Activated CD8-positive, alpha-beta memory T cell treated with anti-CD3 and anti-CD28 coated beads for 24 hours (primary cell): ENCODE data around the gene CAPN8.

Experiments
- DNase-seq: peaks from one replicate; pipeline ENCODE4 v3.0.0-alpha.2; 2020

CAPN8 gene

DNA sequence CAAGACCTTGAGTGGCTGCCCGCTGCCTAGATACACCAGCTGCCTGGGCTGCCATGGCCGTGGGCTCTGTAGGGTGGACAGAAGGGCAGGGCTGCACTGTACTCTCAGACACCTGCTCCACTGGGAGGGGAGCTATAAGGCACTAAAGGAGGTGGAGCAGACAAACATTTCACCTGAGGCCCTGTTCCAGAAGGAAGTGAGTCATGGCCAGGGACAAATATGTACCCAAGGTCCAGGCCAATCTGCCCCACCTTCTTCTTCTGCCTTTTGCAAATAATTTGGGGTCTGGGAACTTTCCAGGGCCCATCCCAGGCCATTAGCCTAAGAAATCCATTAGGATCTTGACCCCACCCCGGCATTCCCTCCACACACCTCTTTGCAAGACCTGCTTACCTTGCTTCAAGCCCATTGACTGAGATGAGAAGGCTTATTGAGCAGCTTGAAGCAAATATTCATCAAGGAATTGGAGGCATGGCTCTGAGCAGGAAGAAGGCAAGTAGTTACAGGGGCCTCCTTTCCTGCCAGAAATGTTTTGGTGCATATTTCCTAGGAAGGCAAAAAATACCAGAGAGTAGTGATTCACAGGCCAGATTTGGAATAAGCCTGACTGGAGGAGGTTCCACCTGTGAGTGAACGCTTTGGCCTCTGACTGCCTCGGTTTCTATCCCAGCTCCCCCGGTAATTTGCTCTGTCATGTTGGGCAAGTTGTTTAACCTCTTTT is at the start of gene CAPN8:
CAPN8 (minus strand) TSS at position 110 of the 721 bp plus-strand sequence; CDS start at position 55, 55 bp downstream.
- DNase-seq, result no peak

DNA sequence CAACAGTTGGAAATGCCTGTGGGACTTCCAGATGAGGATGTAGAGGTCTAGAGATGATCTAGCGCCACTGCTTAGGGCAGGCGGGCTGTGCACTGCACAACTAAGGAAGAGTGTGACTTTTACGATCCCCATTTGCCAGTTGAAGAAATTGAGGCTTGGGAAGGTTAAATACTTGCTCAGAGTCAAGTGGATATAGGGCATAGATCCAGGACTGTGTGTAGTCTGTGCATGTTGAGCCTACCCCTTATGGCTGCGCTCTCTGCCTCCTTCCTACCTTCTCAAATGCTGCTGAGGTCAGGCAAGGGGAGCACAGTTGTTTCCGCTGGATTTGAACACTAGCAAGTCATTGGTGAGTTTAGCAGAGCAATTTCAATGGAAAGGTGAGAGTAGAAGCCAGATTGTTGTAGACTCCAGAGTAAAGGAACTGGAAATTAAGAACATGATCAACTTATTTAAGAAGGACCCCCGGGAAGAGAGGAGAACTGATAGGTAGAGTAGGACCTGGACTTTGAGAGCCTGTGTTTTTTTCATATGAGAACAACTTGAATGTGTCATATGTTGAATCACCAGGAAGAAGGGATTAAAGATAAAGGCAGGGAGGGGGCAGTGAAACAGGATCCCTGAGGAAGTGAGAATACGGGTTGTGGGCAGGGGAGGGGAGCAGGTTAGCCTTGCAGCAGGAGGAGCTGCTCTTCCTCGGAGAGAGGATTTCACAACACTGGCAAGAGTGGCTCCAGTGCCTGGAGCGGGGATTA is 49.5 kb upstream of the CAPN8 start:
- DNase-seq, result no peak

DNA sequence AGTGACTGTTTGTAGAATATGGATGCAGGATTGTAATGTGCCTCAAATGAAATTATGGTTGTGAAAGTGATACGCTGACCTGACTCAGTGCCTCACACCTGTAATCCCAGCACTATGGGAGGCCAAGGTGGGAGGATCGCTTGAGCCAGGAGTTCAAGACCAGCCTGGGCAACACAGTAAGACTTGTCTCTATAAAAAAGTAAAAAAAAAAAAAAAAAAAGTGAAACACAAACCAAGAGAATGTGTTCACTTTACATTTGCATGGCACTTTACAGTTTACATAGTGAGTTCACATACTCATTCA is 48.9 kb upstream of the CAPN8 start:
- DNase-seq, result no peak

DNA sequence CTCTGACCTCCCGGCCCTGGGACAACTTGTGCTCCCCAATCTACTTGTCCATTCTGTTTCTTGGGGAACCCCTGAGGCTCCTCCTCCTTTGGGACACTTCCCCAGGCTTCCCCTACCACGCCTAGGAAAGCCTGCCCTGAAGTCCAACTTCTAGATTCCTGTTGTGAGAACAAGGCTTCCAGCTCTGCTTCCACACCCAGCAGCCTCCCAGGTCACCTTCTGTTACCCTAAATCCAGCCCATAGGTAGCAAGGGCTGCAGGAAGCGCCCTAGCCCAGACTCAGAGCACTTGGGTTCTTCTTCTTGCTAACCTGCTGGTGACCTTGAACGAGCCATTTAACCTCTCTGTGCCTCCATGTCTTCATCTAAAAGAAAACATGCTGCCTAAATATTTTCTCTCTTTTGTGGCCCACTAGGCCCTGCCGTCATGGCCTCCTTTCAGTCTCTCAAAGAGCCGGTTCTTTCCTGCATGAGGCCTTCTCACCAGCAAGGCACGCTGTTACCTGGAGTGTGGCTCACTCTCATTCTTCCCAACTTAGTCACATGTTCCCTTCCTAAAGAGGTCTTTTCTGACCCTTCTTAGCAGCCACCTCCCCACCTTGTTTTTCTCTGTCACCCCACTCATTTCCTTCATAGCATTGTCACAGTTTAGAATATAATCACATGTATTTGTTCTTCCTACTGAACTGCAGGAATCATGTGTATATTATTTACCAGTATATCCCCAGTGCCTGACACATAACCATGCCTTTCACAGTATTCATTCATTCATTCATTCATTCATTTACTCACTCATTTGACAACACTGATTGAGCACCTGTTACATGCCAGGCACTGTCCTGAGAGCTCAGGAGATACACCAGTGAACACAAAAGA is 48.3 kb upstream of the CAPN8 start:
- DNase-seq, result no peak

DNA sequence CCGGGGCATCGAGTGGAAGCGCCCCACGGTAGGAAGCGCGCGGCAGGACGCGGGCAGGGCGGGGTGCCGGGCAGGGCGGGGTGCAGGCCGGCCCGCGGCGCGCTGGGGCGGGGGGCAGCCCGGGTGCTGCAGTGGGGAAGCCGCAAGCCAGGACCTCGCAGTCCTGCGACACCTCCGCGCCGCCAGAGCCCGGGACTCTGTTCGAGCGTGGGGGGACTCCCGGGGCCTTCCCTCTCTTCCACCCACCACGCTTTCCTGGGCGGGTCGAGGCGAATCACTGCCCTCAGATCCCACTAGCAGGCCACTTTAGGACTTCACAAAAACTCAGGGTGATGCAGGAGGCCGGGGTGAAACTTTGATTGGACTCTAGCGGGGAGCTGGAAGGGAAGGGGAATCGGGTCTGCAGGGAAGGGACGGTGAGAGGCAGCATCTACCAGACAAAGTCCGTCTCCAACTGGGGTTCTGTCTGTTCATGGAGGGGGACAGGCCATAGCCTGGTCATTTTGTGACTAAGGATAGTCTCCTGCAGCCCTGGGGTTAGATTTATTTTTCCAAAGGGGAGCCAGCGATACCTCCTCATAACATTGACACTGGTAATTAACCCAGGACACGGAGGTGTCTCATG is 47.5 kb upstream of the CAPN8 start:
- DNase-seq, result peak; percentile 79

DNA sequence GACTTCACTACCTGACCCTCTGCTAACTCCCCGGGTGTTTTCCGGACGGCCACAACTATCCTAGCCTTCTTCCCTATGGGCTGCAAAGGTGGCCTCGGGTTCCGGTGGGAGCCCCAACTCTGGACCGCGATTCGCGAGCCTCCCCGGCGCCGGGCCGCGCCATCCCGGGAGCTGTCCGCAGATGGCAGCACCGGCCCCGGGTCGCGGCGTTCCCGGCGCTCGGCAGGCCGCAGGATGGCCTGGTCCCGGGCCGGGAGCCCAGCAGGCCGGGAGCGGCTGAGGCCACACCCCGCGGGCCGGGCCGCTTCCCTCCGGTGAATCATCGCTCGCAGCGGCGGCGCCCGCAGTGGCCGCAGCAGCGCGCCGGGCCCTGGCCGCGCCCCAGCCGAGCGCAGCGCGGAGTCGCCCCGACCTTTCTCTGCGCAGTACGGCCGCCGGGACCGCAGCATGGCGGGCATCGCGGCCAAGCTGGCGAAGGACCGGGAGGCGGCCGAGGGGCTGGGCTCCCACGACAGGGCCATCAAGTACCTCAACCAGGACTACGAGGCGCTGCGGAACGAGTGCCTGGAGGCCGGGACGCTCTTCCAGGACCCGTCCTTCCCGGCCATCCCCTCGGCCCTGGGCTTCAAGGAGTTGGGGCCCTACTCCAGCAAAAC is 46.8 kb upstream of the CAPN8 start, which contains the start of gene CAPN2:
CAPN2 (plus strand) TSS at position 346 of the 656 bp plus-strand sequence; CDS start at position 448, 102 bp downstream.
- peak; percentile 81 for DNase-seq

DNA sequence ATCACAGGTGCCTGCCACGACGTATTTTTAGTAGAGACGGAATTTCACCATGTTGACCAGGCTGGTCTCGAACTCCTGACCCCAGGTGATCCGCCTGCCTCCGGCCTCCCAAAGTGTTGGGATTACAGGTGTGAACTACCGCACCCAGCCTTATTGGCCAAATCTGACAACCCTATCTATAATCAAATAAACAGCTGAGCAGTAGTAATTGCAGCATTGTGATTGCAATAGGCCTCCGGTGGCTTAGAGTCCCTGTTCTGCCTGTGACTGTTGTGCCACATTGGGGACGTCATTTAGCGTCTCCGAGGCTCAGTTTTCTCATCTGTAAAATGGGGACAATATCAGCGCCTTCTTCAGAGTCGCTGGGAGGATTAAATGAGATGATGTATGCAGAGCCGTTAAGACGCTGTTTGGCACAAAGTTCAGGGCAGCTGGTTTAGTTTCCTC is 46.3 kb upstream of the CAPN8 start:
- no peak for DNase-seq

DNA sequence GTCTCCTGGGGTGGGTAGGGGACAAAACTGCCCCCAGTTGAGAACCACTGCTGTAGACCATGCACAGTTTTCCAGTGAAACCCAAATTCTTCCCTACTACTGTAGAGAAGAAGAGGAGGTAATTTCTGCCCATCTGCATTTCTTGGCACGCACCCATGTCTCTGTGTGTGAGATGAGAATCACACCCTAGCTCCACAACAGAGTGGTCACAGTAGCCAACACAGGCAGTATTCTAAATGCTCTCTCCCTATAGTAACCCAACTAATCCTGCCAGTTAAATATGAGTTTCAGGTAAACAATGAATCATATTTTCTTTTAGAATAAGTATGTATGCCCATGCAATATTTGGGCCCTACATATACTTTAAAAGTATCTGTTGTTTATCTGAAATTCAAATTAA is 45.7 kb upstream of the CAPN8 start:
- no peak for DNase-seq

DNA sequence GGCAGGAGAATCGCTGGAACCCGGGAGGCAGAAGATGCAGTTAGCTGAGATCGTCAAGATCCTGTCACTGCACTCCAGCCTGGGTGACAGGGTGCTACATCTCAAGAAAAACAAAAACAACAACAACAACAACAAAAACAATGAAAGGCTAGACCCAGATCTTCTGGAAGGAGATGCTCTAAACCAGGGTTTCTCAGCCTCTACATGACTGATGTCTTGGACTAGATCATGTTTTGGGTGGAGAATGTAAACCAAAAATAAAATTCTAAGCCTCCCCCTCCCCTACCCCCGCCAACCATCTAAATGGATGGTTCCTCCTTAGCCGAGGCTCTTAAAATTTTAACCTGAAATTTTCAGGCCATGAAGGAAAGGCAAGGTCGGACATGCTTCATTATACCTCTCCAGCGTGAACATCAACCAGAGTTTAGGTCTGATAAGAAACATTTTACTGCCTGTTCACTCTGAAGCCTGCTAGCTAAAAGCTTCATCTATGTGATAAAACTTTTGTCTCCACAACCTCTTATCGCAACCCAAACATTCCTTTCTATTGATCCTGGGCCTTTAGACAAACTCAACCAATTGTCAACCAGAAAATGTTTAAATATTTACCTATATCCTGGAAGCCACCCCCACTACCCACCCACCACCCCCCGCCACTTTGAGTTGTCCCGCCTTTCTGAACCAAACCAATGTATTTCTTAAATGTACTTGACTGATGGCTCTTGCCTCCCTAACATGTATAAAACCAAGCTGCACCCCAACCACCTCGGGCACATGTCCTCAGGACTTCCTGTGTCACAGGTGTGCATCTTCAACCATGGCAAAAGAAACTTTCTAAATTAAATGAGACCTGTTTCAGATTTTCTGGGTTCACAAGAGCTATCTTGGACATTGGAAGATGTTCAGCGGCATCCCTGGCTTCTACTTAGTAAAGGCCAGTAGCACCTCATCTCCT is 45.0 kb upstream of the CAPN8 start:
- no peak for DNase-seq

DNA sequence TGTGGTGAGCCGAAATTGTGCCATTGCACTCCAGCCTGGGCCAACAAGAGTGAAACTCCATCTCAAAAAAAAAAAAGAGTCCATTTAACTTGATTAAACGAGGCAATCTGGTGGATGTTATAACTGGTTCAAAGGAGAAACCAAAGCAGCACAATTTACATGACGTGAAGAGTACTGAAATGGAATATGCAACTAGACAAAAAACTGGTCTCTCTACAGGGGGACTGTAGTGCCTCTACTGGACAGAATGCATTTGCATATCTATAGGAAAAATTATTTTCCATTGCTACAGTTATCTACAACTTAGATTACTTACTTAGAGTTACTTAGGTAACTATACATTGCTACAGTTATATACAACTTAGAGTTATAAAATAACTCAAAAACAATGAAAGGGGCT is 44.1 kb upstream of the CAPN8 start:
- no peak for DNase-seq

DNA sequence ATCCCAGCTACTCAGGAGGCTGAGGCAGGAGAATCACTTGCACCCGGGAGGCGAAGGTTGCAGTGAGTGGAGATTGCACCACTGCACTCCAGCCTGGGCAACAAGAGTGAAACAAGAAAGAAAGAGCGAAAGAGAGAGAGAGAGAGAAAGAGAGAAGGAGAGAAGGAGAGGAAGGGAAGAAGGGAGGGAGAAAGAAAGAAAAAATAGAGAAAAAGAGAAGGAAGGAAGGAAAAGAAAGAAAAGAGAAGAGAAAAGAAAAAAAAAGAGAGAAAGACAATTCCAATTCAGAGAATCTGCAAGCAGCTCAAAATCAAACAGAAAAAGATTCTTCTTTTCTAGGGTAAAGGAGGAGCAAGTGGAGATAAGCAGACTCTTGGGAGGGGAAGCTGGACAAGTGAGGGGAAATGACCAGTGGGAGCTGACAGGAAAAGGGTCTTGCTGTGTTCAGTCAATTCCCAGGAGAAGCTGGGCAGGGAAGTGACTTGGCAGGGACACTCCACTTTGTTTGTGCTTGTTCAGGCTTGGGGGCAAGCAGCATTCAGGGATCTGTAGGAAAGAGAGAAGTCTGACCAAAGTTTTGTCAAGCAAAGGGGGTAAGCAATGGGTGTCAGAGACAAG is 43.3 kb upstream of the CAPN8 start:
- DNase-seq, result peak; percentile 35

DNA sequence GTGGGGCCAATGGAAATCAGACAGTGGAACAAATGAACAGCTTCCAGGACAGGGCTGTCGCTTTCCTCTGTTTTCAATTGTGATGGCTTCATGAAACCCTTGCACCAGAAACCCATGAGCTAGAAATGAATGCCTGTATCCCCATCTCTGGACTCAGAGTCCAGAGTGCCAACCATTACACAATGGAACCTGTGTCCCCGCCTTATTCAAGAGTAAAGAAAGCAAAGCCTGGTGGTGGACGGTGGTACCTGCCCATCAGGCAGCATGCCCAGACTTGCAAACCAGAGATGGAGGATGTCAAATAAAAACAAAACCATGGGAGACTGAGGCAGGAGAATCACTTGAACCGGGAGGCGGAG is 42.5 kb upstream of the CAPN8 start:
- DNase-seq, result no peak

DNA sequence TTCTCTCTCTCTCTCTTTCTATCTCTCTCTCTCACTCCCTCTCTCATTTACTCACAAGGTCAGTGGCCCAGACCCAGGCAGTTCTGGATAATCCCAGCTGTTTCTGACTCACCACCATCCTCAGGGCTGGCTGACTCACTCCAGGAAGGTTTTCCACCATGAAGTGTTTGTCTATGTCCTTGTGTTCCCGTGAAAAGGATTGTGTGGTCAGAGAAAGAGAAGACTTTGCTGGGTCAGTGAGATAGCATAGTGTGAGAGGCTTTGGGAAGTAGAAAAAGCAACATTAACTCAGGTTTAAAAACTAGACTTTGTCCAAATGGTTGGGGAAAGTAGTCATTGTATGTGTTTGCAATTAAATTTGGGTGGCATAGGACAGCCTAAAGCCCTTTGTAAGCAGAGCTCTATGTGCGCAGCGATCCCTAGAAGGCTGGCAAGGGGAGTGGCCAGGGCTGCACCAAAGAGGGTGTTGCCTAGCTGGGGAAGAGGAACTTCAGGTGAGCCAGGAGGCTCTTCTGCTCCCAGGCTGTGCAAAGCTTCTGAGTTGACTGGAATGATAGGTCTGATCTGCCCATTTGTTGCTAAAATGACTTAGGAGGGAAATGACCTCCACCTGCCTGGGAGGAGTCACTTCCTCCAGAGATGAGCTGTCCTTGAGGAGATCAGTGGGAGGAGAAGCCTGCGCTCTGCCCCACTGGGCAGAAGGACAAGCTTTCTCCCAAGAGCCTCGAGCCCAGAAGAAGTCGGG is 41.9 kb upstream of the CAPN8 start:
- DNase-seq, result peak; percentile 53

DNA sequence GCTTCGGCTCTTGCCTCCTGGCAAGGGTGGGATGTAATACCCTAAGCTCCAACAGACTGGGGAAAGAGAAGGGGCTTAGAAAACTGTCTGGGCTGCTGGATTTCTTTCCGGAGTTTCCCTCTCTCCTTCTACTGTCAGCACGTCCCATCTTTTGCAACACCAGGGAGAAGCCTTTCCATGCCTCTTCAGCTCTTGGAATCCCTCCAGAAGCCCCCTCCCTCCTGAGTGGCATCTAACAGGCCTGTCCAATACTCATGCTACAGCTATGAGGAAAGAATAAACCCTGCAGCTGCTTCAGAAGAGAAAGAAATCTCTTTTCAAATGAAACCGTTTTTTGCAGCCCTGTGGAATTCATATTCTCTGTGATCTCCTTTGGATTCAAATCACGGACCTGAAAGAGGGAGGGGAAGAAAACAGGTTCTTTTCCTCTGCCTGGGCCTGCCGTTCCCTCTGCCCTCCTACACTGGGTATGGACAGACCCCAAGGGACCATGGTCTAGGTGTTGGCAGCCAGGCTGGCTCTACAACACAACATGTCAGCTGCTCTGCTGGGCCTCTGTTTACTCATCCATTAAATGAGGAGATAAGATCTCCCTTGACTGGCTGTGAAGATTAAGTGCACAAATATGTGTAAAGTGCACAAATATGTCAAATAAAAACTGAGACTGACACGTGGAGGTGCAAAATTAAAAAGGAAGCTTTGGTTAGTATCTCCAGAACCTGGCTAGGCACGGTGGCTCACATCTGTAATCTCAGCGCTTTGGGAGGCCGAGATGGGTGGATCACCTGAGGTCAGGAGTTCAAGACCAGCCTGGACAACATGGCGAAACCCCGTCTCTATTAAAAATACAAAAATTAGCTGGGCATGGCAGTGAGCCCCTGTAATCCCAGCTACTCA is 40.8 kb upstream of the CAPN8 start:
- DNase-seq, result peak; percentile 45

DNA sequence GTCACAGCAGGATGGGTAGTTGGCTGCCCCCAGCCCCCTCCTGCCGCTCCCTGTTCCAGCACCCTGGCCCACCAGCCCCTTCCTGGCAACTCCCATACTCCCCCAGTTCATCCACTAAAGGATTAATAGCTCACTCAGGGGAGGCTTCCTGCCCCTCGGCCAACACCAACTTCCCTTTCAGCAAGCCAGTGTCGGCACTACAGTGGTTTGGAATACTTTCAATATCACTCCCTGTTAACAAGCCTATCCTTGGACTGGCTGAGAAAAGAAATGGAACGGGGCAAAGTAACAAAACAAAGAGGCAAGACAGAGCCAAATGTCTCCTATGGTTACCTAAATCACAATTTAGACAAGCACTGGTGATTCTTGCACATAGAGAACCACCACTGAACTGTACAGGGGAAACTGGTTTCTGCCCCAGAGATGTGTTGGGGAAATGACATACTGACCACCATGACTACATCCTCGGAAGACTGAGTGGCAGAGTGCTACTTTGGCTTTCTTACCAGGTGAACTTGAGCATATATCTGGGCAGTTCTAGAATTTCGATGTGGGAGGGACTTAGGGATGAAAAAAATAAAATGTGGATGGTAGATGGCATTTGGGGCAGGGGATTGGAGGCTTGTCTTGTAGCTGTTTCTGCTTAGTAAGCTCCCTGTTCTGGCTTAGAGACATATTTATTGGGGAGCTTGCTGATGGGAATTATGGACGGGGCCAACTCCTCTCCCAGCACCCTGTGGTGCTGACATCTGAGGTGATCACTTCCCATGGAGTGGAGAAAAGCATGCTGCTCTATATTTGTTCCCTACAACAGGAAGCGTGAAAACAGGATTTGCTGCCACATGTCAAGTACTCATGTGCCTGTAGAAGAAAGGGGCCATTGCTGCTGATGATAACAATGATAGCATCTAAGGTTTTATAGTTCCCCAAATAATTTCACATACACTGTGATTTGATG is 39.7 kb upstream of the CAPN8 start:
- peak; percentile 50 for DNase-seq

DNA sequence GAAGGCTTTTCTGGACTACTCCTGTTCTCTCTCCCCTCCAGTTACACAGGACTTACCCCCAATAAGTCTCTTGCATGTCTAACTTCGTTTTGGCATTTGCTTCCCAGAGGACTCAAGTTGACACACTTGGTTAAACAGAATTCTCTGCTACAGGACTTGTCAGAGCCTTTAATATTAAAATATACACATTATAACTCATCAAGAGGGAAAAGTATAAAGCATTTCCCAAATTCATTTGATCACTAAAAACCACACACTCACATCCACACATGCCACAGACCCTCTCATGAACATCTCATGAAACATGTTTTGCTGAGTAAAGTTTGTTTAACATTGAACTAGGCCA is 38.1 kb upstream of the CAPN8 start:
- DNase-seq, result no peak

DNA sequence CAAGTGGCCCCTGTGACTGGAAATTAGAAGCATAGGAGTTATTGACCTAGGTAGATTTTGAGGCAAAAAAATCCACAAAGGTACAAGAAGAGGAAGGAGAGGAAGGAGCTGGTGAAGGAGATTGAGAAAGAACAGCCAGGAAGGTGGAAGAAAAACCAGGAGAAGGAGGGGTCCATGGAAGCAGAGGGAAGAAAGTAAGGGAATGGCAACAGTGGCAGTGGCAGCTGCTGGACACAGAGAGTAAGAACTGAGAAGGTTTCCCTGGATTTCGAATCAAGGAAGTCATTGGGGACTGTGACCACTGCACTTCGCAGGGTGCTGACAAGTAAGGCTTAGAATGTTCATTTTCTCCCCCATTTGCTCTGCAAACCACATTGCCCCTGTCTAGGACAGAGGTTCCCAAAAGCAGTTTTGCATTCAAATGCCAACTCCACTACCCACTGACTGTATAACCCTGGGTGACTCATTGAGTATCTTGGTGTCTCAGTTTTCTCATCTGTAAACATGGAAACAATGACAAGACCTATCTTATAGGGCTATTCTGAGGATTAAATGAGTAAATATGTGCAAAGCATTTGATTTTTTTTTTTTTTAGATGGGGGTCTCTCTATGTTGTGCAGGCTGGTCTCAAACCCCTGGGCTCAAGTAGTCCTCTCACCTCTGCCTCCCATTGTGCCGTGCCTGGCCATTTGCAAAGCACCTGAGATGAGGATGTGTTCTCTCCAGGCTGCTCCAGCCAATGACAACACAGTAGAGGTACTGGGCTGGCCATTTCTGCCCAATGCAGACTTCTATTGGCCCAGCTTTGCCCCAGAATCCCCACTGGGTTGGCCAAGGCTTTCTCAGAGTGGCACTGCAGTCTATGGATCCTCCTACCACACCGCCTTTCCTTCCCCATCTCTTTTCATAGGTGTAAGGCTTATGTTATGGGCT is 37.5 kb upstream of the CAPN8 start:
- DNase-seq, result peak; percentile 61
